H1 (cell line): ENCODE measurements around the gene SPDYE1. TPM values are rescaled to one million over a fixed set of nuclear protein-coding genes. Genes with fewer than 3 reads are reported as not detected.

Experiments
- ATF3 ChIP-seq: IDR thresholded peaks from 2 replicates; pipeline ENCODE4 v1.6.1; 2011; ENCODE audit warnings: low read depth, mild to moderate bottlenecking, low read length; ENCODE audit not compliant: insufficient read depth
- BACH1 ChIP-seq: IDR thresholded peaks from 2 replicates; pipeline ENCODE4 v1.6.1; 2012; ENCODE audit warnings: low read length, improper control_type of control experiment
- CHD1 ChIP-seq: IDR thresholded peaks from 2 replicates; pipeline ENCODE4 v1.6.1; 2012; ENCODE audit warnings: low read depth, low read length, improper control_type of control experiment
- MAX ChIP-seq: IDR thresholded peaks from 2 replicates; pipeline ENCODE4 v1.6.1; 2012; ENCODE audit warnings: inconsistent platforms
- NRF1 ChIP-seq: IDR thresholded peaks from 2 replicates; pipeline ENCODE4 v1.6.1; 2011; ENCODE audit warnings: mild to moderate bottlenecking, low read depth, low read length, improper control_type of control experiment
- POLR2A ChIP-seq, 2 experiments: IDR thresholded peaks; 1 replicate in 1 of 2; 2 replicates in 1 of 2; pipeline ENCODE4 v1.6.1; 2011; ENCODE audit warnings: low read depth in 2 of 2, low read length in 2 of 2, mild to moderate bottlenecking in 2 of 2; ENCODE audit errors: control extremely low read depth in 1 of 2
- POLR2AphosphoS5 ChIP-seq: IDR thresholded peaks from 2 replicates; pipeline ENCODE4 v1.6.1; 2011; ENCODE audit warnings: low read depth, low read length
- RAD21 ChIP-seq, 2 experiments: IDR thresholded peaks in 1 of 2; conservative IDR thresholded peaks in 1 of 2; 2 replicates each; pipeline ENCODE4 v1.6.1; 2011; ENCODE audit warnings: low read depth in 2 of 2, low read length in 2 of 2, improper control_type of control experiment in 1 of 2, inconsistent platforms in 1 of 2, mild to moderate bottlenecking in 1 of 2, moderate library complexity in 1 of 2
- SIN3A ChIP-seq, 2 experiments: IDR thresholded peaks in 1 of 2; conservative IDR thresholded peaks in 1 of 2; 2 replicates each; pipeline ENCODE4 v1.6.1; 2011 to 2012; ENCODE audit warnings: low read length in 2 of 2, improper control_type of control experiment in 1 of 2, low read depth in 1 of 2, mild to moderate bottlenecking in 1 of 2
- YY1 ChIP-seq: IDR thresholded peaks from 2 replicates; pipeline ENCODE4 v1.6.1; 2011; ENCODE audit warnings: low read depth, mild to moderate bottlenecking, low read length
- polyA plus RNA-seq, 7 experiments: library from polyadenylated mRNA; depleted of rRNA in 3 of 7; stranded (reverse) in 5 of 7; unstranded in 2 of 7; fragments of >200 nt in 5 of 7; fragments of 200-250 nt in 2 of 7; gene quantifications; 1 replicate in 5 of 7; 2 replicates in 1 of 7; 4 replicates in 1 of 7; pipeline versions ENCODE4 v1.2.1 to v1.2.3, GENCODE V29; 2011 to 2013; ENCODE audit warnings: missing spikeins in 2 of 7, mixed read lengths in 2 of 7
- total RNA-seq: library from RNA; stranded (reverse); fragmentation: NEBNext Ultra II Directional; extraction: Animal tissue kit (Norgen Biotek cat#: 25700); gene quantifications from 2 replicates; pipeline ENCODE4 v1.2.1, GENCODE V29; 2021

Gene SPDYE1
- total and polyA plus RNA-seq, 2 of the 8 experiments (the other 6 are each of a cell fraction or from before 2014, with no cell fraction given): not detected

GRCh38 chr7:44044315-44045225 lies 46.9 kb downstream of the SPDYE1 start, which contains the start of gene DBNL (continued):
- TF ChIP-seq POLR2AphosphoS5 (no peak), NRF1 (no peak), YY1 (peak; percentile 69; the same call in 1 of the 2 replicates), CHD1 (no peak), ATF3 (no peak), MAX (peak; percentile 90), RAD21 (IDR thresholded peaks at IDR 0.05 in 1 of 2, conservative IDR thresholded peaks at IDR 0.05 in 1 of 2; ENCODE audit: low read depth in 2 of 2, low read length in 2 of 2) (no peak), POLR2A (IDR thresholded peaks at IDR 0.05; ENCODE audit: control extremely low read depth in 1 of 2, low read depth in 2 of 2, low read length in 2 of 2) (no peak), SIN3A (conservative IDR thresholded peaks at IDR 0.05 in 1 of 2, IDR thresholded peaks at IDR 0.05 in 1 of 2; ENCODE audit: low read depth in 1 of 2, low read length in 2 of 2) (peak; percentile 90 to 97), BACH1 (no peak)
